UCSD-AML1 (cell line): ENCODE results near the gene IGF2.
A peak's percentile ranks its signal among the peaks of the same experiment; 100 is the strongest.

Source experiments
- DNase-seq: peaks from one replicate; lab custom pipeline; 2025; ENCODE audit not compliant: unreplicated experiment; lab: John Stamatoyannopoulos, UW

The IGF2 gene

DNA sequence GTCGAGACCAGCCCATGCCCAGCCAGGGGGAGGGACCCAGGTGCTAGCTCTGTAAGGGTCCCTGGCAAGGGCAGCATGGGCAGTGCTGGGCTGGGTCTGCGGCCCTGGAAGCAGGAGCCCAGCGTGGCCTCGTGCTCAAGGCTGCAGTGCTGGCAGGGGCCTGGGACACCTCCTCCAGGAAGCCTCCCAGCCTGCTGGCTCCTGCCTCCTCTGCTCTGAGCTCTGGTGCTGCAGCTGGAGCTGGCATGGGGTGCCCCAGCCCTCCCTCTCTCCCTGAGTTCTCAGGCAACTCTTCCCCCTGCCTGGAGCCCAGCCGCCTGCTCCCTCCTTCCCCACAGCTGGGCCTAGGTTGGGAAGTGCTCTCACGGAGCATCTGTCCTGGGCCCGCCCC lies 15.0 kb upstream of the IGF2 start:
- no peak for DNase-seq

DNA sequence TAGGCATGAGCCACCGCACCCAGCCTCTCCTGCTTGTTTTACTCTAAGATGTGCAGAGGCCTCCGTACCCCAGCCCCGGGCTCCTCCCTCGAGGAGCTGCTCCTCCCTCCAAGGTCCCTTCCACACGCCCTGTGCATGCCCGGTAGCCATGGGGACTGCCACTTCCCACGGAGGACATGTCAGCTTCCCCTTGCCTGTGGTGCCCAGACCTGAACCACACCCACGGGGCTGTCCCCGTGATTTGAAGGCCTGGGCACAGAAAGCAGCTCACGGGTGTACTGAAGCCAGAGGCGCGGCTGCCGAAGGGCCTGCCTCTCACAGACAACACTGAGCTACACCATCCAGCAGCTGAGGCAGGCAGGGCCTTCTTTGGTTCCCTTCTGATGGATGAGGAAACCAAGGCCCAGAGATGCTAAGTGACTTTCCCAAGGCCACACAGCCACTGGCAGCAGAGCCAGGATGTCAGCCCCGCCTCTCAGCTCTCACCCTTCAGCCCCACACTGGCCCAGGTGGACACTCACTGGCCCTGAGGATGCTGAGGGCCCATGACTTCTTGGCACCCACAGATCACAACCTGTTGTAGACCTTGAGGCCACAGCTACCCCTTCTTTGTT lies 14.5 kb upstream of the IGF2 start:
- no peak for DNase-seq

DNA sequence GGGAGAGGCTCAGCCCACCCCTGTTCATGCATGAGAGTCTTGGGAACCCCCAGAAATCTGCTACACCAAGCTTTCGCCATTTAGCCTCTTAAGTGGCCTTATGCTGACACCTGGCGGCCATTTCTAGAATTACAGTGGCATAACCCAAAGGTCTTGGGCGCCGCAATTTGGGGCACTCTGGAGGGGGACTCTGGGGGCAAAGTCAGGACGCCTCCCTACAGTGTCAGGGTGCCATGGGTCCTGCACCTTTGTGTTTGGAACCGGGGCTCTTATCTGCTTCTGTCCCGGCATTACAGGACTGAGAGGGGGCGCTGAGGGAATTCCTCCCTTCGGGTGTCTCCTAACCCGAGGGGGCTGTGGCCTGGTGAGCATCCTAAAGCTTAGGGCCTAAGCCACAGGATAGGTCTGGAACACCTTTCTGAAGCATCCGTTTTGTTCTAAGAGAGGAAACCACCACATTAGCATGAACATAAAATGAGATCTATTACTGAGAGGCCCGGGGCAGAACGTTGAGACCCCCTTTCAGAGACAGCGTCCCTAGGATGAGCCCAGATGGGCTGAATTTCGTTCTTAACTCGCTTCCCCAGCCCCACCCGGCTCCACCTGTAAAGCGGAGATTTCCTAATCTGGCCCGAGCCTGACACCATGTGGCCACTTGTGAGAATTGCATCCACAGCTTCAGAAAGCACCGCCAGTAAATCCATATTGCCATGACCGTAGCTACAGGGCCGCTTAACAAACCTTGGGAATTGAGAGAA lies 12.5 kb upstream of the IGF2 start:
- peak; percentile 72 for DNase-seq

DNA sequence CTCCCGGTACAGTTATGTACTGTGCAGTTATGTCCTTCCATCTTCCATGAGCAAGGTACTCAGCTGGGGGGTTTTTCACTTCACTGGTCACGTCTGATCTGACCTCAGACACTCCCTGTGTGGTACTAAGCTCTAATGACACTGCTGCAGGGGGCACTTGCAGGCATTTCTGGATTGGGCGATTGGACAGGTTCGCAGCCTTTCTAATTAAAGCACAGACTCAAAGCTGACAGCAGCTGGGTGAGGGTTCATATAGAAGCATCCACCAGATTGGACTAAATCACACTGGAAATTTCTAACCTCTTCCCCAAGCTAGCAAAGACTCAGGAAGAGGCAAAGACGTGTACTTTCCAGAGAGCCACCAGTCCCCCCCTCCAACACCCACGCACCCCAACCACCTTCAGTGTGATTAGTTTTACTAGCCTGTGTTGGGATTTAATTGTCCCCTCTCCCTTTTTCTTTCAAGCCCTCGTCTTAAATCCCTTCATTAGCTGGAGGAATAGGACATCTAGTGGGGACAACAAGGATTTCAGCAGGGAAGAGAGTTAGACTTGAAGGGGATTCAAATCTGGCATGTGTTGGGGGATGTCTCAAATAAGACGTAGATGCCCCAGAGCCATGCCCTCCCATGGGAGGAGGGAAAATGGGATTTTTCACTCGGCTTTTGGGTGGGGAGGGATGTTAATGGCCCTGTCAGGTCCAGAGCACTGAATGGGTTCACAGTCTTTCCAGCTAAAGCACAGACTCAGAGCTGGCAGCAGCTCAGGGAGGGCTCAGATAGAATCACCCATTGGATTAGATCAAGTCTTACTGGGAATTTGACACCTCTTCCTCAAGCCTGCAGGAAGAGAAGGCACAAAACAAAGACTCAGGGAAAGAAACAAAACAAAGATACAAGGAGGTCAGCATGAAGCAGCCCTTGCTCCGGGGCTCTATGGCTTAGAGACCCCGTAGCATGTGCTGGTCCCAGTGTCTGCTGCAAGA lies 11.0 kb upstream of the IGF2 start:
- DNase-seq = no peak

DNA sequence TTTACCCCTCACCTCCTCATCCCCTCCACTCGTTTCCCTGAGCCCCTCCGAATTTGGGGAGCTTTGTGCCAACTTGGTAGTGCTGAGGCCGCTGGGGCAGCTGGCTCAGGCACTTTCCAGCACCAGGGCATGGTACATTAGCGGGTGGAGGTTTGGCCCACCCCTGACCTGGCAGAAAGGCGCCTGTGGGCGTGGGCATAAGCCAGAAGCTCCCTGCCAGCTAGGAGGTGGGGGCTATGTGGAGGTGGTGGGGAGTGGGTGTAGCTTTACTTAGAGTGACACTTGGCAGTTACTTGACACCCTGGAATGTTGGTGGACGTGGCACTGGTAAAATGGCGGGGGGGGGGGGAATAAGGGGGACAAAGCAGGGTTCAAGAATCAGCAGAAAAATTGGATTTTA lies 10.3 kb upstream of the IGF2 start:
- no peak for DNase-seq

DNA sequence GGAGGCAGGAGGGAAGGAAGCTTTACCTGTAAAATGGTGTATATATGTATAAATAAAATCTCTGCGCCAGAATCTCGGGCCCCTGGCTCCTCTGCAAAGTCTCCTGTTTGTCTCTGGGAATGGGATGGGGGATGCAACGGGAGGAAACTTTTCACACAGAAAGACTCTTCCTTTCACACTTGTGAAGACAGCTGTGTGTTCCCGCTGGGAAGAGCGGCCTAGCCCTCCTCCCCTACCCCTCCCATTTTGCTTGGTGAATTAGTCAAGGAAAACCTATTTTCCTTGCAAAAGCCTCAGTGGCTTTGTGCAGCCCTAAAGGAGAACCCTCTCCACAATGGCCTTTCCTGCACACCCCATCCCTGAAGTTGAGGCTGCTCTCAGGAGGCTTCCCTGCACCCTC lies 9.4 kb upstream of the IGF2 start:
- no peak for DNase-seq

DNA sequence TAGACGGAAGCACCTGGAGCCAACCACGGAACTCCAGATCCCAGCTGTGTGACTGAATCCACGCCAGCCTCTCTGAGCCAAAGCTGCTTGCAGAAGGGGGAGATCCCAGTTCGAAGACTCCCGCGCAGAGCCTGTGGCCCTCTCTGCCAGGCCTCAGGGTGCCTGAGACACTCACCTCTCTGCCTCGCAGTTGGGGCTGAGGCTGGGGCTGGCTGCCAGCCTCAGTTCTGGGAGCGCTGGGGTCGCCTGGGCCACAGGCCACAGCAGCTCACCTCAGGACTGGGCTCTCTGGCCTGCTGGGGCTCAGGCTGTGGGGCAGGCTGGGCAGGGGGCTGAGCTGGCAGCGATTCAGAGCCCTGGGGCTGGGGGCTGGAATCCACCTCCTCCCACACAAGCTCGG lies 8.2 kb upstream of the IGF2 start:
- no peak for DNase-seq

DNA sequence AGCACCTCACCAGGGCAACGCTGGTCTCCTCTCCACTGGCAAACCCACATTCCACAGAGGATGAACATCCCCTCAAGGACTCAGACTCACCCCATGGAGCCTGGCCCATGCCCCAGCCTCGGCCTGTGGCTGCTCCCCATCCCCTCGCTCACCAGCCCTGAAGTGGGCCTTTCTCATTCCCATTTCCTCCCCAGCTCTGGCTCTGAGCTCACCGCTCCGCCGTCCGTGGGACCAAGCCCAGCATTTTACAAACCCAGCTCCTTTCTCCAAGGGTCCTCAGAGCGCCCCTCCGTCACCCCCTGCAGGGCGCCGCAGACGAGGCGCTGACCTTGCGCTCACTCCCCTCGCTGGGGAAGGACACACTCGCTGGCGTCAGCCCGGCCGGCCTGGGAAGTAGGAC lies 6.9 kb upstream of the IGF2 start:
- DNase-seq = no peak

DNA sequence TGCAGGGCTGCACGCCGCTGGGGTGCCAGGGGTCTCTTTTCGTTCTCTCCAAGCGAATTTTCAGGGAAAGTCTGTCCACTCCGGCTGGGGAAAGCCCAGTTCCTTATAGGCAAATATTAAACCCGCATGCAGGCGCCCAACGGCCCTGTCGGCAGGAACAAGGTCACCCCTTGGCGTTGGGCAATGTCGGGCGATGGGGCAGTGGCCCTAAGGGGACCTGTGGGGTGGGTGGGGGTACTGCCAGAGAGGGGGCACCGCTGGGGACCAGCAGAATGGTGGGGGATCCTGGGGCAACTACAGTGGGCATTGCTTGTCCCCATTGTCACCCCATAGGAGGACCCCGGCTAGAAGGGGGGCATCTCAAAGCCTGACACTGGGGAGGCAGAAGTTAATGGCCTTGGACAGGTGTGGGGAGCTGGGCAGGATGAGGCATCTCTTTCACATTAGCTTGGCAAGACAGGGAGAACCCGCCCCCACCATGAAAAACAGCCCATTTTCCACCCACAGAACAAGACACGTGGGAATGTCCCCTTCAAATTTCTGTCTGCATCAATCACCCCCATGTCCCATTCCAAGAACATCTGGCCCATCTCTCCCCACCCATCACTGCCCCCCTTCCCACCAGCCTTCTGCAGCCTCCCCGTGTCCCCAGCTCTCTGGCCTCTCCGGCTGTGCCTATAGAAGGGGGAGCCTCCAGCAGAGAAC lies 5.5 kb upstream of the IGF2 start:
- DNase-seq = no peak

DNA sequence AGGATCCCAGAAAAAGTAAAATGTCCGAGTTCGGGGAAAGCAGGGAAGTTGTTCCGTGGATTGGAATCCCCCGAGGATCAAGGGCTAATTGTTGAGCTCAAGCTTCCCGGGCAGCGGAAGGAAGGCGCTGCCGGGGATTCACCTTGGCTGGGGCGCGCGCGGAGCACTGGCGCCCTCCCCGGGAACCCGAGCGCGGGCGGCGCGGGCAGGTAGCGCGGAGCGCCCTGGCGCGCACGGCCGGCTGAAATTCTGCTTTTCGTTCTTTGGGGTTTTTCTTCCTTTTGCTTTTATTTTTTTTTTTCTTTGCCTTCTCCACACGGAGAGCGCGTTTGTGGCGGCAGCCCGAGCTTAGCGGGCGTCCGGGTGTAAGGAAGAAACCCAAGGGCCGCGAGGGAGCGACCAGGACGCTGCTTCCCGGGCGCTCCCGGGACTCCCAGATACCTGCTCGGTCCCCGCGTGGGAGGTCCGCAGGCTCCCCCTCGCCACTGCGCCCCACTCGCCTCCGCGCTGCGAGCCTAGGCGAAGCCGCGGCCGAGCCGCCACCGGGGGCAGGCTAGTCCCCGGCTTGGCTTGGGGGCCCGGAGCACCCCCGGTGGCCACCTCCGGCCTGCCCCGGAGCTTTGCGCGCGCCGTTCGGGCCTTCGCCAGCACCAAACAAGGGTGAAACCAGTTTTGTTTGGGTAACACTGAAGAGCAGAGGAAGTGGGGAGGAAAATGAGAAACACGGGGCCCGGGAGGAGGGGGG lies 4.8 kb upstream of the IGF2 start:
- no peak for DNase-seq

DNA sequence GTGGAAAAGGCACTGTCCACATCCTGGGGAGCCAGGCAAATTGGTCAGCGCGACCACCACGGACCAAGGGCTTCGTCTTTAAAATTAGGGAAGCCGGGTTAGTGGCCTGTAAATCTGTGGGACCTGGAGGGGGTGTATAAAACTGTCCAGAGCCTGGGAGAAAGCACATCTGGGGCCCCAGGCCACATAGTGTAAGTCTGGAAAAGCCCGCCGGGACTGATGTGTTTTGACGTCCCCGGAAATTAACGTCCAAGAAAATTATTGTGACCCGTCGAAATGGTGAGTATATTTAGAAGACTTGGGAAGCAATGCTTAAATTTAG lies 4.2 kb upstream of the IGF2 start:
- no peak for DNase-seq

DNA sequence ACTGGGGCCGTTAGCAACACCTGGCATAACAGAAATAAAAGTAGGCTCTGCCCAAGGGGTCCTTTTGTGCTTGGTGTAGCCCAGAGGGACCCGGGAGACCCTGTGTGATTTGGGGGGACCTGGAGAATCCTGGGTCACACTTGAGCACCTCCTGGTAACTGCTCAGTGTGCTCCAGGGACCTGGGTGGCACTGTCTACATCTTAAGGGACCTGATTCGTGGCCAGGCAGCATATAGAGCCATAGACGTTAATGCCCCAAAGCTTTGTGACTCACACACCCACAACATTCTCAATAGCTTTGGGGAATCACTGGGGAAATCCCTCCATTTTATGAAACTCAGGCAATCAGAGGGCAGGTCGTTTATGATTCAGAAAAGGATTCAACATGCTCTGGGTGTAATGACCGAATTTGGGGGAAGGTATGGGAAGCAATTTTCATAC lies 3.6 kb upstream of the IGF2 start:
- no peak for DNase-seq

DNA sequence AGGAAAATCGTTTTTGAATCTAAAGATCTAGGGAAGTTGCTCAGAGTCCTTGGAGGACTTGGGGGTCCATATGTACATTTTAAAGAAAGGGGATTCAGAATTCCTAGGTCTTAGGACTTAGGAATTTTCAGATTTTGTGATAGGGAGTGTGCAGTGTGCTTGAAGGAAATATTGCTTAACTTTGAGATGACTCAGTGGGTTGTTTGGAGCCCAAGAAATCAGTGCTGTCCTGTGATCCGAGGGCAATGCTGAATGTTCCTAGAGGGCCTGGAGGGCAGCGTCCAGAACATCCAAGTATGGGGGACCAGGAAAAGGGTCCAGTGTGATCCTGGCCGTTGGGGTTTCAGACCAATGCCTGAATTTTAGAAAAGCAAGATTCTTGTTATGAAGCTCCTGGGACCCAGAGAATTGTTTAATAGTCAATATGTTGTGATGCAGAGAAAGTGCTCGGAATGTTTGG lies 3.1 kb upstream of the IGF2 start:
- no peak for DNase-seq

DNA sequence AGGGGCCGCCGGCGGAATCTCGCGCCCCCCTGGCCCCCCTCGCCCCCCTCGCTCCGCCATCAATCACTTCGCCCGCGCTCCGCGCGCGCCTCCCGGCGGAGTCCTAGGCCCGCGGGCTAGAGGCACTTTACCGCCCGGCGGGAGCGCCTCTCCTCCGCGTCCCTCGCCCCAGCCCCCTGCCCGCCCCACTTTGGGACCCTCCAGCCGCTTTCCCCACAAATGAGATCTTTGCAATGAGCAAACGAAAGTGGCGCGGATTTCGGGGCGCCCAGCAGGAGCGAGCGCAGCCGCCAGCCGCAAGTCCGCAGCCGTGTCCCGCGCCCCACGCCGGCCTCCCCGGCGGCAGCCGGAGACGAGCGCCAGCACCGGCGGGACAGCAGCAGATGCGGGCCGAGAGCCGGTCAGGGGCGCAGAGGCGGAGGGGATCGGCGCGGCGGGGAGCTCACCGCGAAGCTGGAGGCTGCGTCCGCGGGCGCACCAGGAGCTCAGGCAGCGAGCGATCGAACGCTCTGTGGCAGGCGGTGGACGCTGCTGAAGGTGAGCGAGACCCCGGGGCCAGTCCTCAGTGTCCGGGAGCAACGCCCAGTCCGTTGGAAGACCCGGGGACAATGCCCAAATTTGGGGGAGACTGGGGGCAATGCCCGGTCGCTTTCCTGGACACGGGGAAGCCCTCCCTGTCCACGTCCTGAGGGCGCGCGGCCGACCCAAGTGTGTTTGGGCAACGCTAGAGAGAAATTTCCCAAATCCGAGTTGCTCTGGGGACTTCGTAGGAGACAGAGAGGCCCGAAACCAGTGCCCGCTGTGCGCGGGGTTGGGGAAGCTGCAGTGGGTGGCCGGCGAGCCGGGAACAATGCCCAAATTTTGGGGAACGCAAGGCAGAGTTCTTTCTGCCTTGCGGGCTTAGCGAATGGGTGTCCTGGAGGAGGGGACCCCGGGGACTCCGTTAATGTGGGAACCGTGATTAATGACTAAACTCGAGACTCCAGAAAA lies 1.5 kb upstream of the IGF2 start:
- no peak for DNase-seq

DNA sequence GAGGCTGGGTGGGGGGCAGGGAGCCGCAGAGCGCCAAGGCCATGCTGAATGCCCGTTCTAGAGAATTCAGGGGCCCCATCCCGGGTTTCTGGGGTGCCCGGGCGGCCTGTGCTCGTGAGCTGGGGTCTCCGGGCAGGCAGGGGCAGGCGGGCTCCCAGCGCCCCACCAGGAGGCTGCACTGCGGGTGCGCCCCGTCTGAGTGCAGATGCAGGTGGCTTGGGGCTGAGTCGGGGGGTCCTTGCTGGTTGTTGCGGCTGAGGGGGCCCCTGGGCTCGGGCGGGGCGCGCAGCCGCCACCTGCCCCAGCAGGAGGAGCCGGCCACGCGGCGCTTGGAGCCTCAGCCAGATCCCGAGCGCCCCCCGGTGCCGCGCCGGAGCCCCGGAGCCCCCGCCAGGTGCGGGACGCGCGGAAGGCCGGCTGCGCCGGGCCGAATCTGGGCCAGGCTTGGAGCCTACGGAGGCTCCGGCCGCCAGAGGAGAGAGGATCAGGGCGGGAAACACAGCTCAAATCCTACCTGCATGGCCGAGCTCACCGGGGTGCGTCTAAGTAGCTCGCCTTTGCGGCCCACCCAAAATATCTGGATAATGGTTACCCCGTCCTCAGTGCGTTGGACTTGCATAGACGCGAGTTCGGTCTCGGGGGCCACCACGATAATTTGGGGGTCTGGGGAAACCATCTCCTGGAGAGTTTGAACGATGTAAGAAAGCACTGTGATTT lies 590 bp upstream of the IGF2 start:
- no peak for DNase-seq

DNA sequence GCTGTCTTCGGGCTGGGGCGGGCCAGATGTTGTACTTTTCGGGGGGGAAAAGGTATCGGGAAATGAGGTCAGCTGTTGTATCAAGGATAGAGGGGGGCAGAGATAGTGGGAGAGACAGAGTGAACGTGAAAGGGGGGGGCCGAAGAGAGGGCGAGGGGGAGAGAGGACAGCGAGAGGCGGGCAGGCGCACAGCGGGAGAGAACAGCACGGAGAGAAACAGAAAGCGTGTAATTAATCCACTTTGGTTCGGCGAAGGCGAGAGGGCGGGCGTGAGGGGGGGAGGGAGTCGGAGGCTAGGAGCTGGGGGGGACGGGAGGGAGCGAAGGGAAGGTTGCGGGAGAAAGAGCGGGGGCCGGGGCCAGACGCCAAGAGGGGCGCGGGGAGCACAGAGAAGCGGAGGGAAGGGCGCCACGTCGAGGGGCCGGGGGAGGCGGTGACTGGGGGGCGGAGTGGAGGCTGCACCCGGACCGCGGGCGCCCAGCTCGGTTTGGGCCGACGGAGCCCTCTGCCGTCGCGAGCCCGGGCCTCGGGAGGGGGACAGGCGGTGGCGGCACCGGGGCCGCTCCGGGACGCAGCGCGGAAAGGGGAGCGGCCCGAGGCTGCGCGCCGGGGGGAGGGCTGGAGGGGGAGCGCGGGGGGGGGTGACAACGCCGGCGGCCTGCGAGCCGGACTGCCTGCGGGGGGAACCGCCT lies 612 bp downstream of the IGF2 start:
- DNase-seq = no peak

DNA sequence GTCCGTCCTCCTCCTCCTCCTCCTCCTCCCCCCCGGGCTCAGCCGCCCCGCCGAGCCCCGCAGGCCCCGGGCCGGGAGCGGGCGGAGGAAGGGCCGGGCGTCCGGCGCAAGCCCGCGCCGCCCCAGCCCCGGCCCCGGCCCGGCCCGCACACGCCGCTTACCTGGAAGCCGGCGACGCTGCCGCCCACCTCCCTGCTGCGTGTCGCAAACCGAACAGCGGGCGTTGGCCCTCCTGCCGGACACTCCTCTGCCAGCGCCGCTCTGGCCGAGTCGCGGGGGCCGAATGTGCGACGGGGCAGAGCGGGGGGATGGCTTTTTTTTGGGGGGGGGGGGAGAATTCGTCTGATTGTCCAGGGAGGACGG lies 1.1 kb downstream of the IGF2 start:
- DNase-seq = no peak
